HEK293T (cell line): Measurements from ENCODE around the gene FAM229A.

Experiments used
- CTCF ChIA-PET: fragments of 350-600 bp; formaldehyde crosslinking; extraction: SDS; loops from one replicate; lab custom pipeline; 2021; ENCODE audit warnings: antibody characterized with exemption, inconsistent platforms; lab: Yijun Ruan, JAX
- POLR2A ChIA-PET: fragments of 350-600 bp; formaldehyde crosslinking; extraction: SDS; loops from one replicate; lab custom pipeline; 2020; ENCODE audit warnings: antibody characterized with exemption, inconsistent platforms; lab: Yijun Ruan, JAX
- DNase-seq: peaks from one replicate; pipeline ENCODE4 v3.0.0; 2012; ENCODE audit warnings: mixed read lengths; ENCODE audit errors: extremely low spot score
- ARNT ChIP-seq: fragments of 450-650 bp; IDR thresholded peaks from 2 replicates; pipeline ENCODE4 v1.6.1; 2017; ENCODE audit warnings: mild to moderate bottlenecking
- BHLHE40 ChIP-seq: fragments of 450-650 bp; IDR thresholded peaks from 2 replicates; pipeline ENCODE4 v1.6.1; 2016; ENCODE audit warnings: mild to moderate bottlenecking, moderate library complexity, borderline replicate concordance
- CTBP1 ChIP-seq: fragments of 450-650 bp; IDR thresholded peaks from 2 replicates; pipeline ENCODE4 v1.6.1; 2016; ENCODE audit warnings: borderline replicate concordance
- ELF4 ChIP-seq: fragments of 450-650 bp; IDR thresholded peaks from 2 replicates; pipeline ENCODE4 v1.6.1; 2017; ENCODE audit warnings: antibody characterized with exemption
- FOXA1 ChIP-seq: fragments of 450-650 bp; IDR thresholded peaks from 2 replicates; pipeline ENCODE4 v1.6.1; 2016; ENCODE audit warnings: mild to moderate bottlenecking
- FOXK2 ChIP-seq: fragments of 450-650 bp; IDR thresholded peaks from 2 replicates; pipeline ENCODE4 v1.6.1; 2016; ENCODE audit warnings: mild to moderate bottlenecking
- FOXM1 ChIP-seq: fragments of 450-650 bp; IDR thresholded peaks from 2 replicates; pipeline ENCODE4 v1.6.1; 2017; ENCODE audit warnings: mild to moderate bottlenecking, borderline replicate concordance
- HDGF ChIP-seq: fragments of 450-650 bp; IDR thresholded peaks from 2 replicates; pipeline ENCODE4 v1.6.1; 2017; ENCODE audit warnings: antibody characterized with exemption, borderline replicate concordance
- L3MBTL2 ChIP-seq: fragments of 450-650 bp; conservative IDR thresholded peaks from 2 replicates; pipeline ENCODE4 v1.6.1; 2016; ENCODE audit warnings: mild to moderate bottlenecking
- LEF1 ChIP-seq: fragments of 450-650 bp; IDR thresholded peaks from 2 replicates; pipeline ENCODE4 v1.6.1; 2017; ENCODE audit warnings: mild to moderate bottlenecking, borderline replicate concordance
- NFRKB ChIP-seq: fragments of 450-650 bp; IDR thresholded peaks from 2 replicates; pipeline ENCODE4 v1.6.1; 2016; ENCODE audit warnings: mild to moderate bottlenecking, moderate library complexity
- SP1 ChIP-seq: fragments of 450-650 bp; IDR thresholded peaks from 2 replicates; pipeline ENCODE4 v1.6.1; 2017
- SUZ12 ChIP-seq: fragments of 450-650 bp; IDR thresholded peaks from 2 replicates; pipeline ENCODE4 v1.6.1; 2016; ENCODE audit warnings: mild to moderate bottlenecking
- TARDBP ChIP-seq: fragments of 450-650 bp; IDR thresholded peaks from 2 replicates; pipeline ENCODE4 v1.6.1; 2016
- ZNF384 ChIP-seq: fragments of 450-650 bp; IDR thresholded peaks from 2 replicates; pipeline ENCODE4 v1.6.1; 2016
- TF ChIP-seq, protein P1 (sequence below): fragments of 450-650 bp; IDR thresholded peaks from 2 replicates; pipeline ENCODE4 v1.6.1; 2016

The FAM229A gene

DNA sequence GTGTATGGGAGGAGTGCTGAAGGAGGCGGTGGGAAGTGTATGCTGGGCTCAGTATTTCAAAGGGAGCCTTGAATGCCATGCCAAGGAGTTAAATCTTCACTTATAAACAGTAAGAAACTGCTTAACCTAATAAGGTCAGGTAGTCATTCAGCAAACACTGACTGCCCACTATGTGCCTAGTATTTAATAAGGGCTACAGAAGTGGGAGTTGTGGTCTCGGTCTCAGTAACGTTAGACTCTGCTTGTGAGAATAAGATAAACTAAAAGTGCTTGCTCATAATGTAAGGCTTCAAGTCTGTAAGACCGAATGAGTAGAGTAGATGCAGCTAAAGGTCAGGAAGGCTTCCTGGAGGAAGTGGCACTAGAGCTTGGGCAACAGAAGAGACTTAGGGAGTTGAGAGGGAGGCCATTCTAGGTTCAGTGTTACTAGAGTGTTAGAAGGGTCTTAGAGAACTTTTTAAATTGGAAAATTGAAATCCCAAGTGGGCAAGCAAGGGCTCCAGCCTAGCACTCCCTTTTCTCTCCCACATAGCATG is 32.3 kb downstream of the FAM229A start:
- CTCF ChIA-PET: no interaction called here
- no peak for DNase-seq
- POLR2A ChIA-PET: interaction anchor here (1.5 kb wide), 1 partner anchor 65 kb away, joined by 4 read pairs; the partner anchor contains the start of gene BSDC1
- no peak for TF ChIP-seq L3MBTL2
- TF ChIP-seq LEF1: no peak
- TF ChIP-seq FOXK2: no peak
- no peak for TF ChIP-seq ARNT
- no peak for TF ChIP-seq BHLHE40
- TF ChIP-seq ZNF384: no peak
- no peak for TF ChIP-seq SP1
- TF ChIP-seq, protein P1, sequence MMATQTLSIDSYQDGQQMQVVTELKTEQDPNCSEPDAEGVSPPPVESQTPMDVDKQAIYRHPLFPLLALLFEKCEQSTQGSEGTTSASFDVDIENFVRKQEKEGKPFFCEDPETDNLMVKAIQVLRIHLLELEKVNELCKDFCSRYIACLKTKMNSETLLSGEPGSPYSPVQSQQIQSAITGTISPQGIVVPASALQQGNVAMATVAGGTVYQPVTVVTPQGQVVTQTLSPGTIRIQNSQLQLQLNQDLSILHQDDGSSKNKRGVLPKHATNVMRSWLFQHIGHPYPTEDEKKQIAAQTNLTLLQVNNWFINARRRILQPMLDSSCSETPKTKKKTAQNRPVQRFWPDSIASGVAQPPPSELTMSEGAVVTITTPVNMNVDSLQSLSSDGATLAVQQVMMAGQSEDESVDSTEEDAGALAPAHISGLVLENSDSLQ: no peak
- TF ChIP-seq CTBP1: no peak
- TF ChIP-seq FOXM1: no peak
- TF ChIP-seq NFRKB: no peak
- TF ChIP-seq SUZ12: no peak
- no peak for TF ChIP-seq HDGF
- no peak for TF ChIP-seq TARDBP

DNA sequence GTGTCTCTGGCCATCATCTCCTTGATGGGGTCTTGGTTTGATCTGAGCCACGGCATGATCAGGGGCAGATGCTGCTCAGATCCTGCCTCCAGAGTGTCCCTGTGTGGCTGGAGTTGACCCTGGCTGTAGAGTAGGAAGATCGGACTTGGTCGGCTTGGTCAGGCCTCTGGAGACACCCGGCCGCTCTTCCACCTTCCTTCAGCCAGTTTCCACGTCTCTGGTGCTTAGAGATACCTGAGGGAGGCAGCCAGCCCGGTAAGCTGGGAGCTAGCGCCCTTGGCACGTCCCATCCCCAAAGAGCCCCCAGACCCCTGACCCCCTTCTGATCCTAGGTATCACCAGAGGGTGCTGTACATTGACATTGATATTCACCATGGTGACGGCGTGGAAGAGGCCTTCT is 35.1 kb downstream of the FAM229A start:
- TF ChIP-seq HDGF (no peak), SUZ12 (no peak), CTBP1 (no peak), L3MBTL2 (no peak), FOXA1 (no peak), ZNF384 (no peak), ELF4 (no peak), SP1 (no peak), BHLHE40 (no peak), FOXK2 (no peak), LEF1 (no peak), ARNT (no peak), TARDBP (no peak), FOXM1 (no peak), NFRKB (no peak)
- TF ChIP-seq, protein P1: no peak
- ChIA-PET POLR2A (no interaction called here), CTCF (no interaction called here)
- DNase-seq: no peak

DNA sequence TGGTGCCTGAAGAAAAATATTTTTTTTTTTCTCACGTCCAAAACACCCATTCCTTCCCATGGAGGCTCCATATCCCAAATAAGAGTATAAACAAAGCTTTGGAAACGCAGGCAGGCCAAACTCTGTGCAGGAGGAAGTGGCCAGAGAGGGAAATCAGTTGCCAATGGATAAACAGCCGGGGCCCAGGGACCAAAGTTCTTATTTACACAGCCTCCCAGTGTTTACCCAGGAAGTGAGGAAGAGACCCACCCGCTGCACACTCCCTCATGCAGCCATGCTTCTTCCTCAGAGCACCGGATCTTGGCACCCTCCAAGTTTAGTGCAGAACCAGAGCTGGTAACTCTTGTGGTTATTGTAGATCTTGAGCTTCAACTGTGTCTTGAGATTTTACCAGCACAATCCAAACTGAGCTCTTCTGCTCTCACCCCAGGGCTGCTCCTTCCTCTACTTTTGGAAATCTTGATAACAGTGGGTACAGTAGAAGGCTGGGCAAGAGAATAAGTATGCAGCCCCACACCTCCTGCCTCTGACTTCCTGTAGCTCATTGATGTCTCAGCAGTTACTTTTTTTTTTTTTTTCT is 40.5 kb downstream of the FAM229A start:
- ChIA-PET CTCF (interaction anchor here (0.6 to 1.1 kb wide), 3 partner anchors 9 to 107 kb away, joined by 3 to 4 read pairs (median 4); no protein-coding TSS in a partner anchor), POLR2A (interaction anchor here (0.6 to 0.9 kb wide), 2 partner anchors 11 to 41 kb away, joined by 3 to 4 read pairs; no protein-coding TSS in a partner anchor)
- no peak for TF ChIP-seq FOXK2
- no peak for TF ChIP-seq LEF1
- TF ChIP-seq HDGF: no peak
- TF ChIP-seq TARDBP: no peak
- no peak for TF ChIP-seq ZNF384
- TF ChIP-seq ELF4: no peak
- TF ChIP-seq L3MBTL2: no peak
- no peak for TF ChIP-seq FOXA1
- no peak for TF ChIP-seq SP1
- TF ChIP-seq, protein P1: no peak
- no peak for TF ChIP-seq FOXM1
- no peak for TF ChIP-seq SUZ12
- TF ChIP-seq NFRKB: no peak
- no peak for TF ChIP-seq CTBP1
- DNase-seq: no peak

DNA sequence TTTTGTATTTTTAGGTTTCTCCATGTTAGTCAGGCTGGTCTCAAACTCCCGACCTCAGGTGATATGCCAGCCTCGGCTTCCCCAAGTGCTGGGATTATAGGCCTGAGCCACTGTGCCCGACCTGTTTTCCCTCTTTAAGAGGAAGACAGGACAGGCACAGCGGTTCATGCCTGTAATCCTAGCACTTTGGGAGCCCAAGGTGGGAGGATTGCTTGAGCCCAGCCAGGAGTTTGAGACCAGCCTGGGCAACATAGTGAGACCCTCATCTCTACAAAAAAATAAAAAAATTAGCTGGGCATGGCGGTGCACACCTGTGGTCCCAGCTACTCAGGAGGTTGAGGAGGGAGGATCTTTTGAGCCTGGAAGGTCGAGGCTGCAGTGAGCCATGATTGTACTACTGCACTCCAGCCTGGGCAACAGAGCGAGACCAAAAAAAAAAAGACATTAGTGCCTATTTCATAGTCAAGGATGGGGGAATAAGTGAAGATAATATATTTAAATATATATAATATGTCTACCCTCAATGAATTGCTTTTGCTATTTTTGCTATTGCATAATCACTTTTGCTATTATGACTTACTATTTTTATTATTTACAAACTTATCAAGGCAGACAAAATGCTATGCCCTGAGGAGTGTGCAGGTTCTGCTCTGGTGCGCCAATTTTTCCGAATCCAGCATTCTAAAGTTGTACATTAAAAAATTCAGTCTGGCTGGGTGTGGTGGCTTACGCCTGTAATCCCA is 44.0 kb downstream of the FAM229A start:
- DNase-seq: no peak
- ChIA-PET CTCF (no interaction called here), POLR2A (no interaction called here)
- TF ChIP-seq L3MBTL2 (no peak), ZNF384 (no peak), NFRKB (no peak), BHLHE40 (no peak), FOXM1 (no peak), SP1 (no peak), TARDBP (no peak), HDGF (no peak), FOXA1 (no peak), ARNT (no peak), FOXK2 (no peak)

DNA sequence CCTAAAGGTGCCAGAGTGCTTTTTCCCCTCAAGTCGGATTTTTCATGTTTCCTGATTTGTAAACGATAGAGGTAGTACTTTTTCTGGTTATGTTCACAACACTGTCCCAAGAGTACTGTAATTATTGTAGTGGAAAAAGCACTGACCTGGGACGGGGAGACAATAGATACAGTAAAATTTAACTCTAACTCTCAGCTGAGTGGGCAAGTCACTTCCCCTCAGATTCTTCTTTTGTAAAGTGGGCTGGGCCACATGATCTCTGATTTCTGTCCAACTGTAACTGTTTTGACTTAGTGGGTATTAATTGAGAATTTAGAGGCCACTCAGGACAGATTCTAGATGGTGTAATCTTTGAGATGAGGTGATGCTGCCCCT is 45.4 kb downstream of the FAM229A start:
- no peak for DNase-seq
- TF ChIP-seq BHLHE40 (no peak), ZNF384 (no peak), SP1 (no peak), FOXK2 (no peak), FOXM1 (no peak), SUZ12 (no peak), TARDBP (no peak), FOXA1 (no peak), LEF1 (no peak), NFRKB (no peak), ARNT (no peak), CTBP1 (no peak), HDGF (no peak), L3MBTL2 (no peak), ELF4 (no peak)
- TF ChIP-seq, protein P1: no peak
- POLR2A ChIA-PET: no interaction called here
- CTCF ChIA-PET: no interaction called here
